OCI-LY7 (cell line): ENCODE measurements around the gene POLR3H. TPM values are rescaled to one million over a fixed set of nuclear protein-coding genes. Genes with fewer than 3 reads are reported as not detected.

Experiments used
- BruUV-seq: library from RNA; stranded (reverse); fragments of 400-500 nt; replicated peaks from 2 replicates; lab custom pipeline; 2021; lab: Mats Ljungman, UMichigan
- CTCF ChIA-PET: fragments of 300-600 bp; sonication (Branson Sonifier 250); formaldehyde crosslinking; loops from one replicate; lab custom pipeline; 2022; ENCODE audit warnings: antibody characterized with exemption; ENCODE audit not compliant: unreplicated experiment; lab: Charles Lee
- POLR2A ChIA-PET: fragments of 300-600 bp; sonication (Branson Sonifier 250); formaldehyde crosslinking; loops from one replicate; lab custom pipeline; 2022; ENCODE audit warnings: antibody characterized with exemption; lab: Charles Lee
- DNase-seq: peaks from one replicate; pipeline ENCODE4 v3.0.0-alpha.2; 2015; ENCODE audit warnings: low spot score
- H2AFZ ChIP-seq: fragments of 200-600 bp; sonication (generic), shearing (Covaris generic); 2 replicates; pipeline ENCODE4 v1.6.1; 2014; ENCODE audit warnings: mild to moderate bottlenecking, antibody characterized with exemption, low read length, moderate library complexity
- H3K27ac ChIP-seq: fragments of 200-600 bp; sonication (generic); 2 replicates; pipeline ENCODE4 v1.5.1; 2014; ENCODE audit warnings: mixed run types, low read depth, mild to moderate bottlenecking, moderate library complexity, low read length, inconsistent platforms; ENCODE audit not compliant: poor library complexity, severe bottlenecking
- H3K36me3 ChIP-seq: fragments of 200-600 bp; sonication (generic); 2 replicates; pipeline ENCODE4 v1.6.1; 2014; ENCODE audit warnings: mild to moderate bottlenecking, antibody characterized with exemption, low read length, moderate library complexity, mixed read lengths; ENCODE audit not compliant: insufficient read depth
- H3K4me1 ChIP-seq: fragments of 200-600 bp; sonication (generic); 2 replicates; pipeline ENCODE4 v1.5.1; 2014; ENCODE audit warnings: mild to moderate bottlenecking, low read length; ENCODE audit not compliant: insufficient read depth, poor library complexity, severe bottlenecking
- H3K4me2 ChIP-seq: fragments of 200-600 bp; sonication (generic); 2 replicates; pipeline ENCODE4 v1.6.1; 2014; ENCODE audit warnings: mild to moderate bottlenecking, low read length
- H3K4me3 ChIP-seq: fragments of 200-600 bp; sonication (generic); 2 replicates; pipeline ENCODE4 v1.5.1; 2014; ENCODE audit warnings: mild to moderate bottlenecking, low read depth, low read length; ENCODE audit not compliant: poor library complexity, severe bottlenecking
- H3K79me2 ChIP-seq: fragments of 200-600 bp; sonication (generic); 2 replicates; pipeline ENCODE4 v1.6.1; 2016; ENCODE audit warnings: low read depth, mild to moderate bottlenecking, low read length, moderate library complexity, mixed read lengths; ENCODE audit not compliant: insufficient read depth
- H3K9me2 ChIP-seq: fragments of 200-600 bp; sonication (generic); 2 replicates; pipeline ENCODE4 v1.6.1; 2016; ENCODE audit warnings: mild to moderate bottlenecking, low read length, mixed read lengths; ENCODE audit not compliant: insufficient read depth
- H3K9me3 ChIP-seq: fragments of 200-600 bp; sonication (generic); 2 replicates; pipeline ENCODE4 v1.6.1; 2014; ENCODE audit warnings: mild to moderate bottlenecking, mixed run types, low read length, mixed read lengths
- H4K20me1 ChIP-seq: fragments of 200-600 bp; sonication (generic); 2 replicates; pipeline ENCODE4 v1.6.1; 2014; ENCODE audit warnings: mild to moderate bottlenecking, antibody characterized with exemption, low read length, moderate library complexity, mixed read lengths; ENCODE audit not compliant: insufficient read depth
- CTCF ChIP-seq: fragments of 200-600 bp; sonication (generic); conservative IDR thresholded peaks from 2 replicates; pipeline ENCODE4 v1.5.1; 2014; ENCODE audit warnings: mild to moderate bottlenecking, antibody characterized with exemption, low read length, moderate library complexity, mixed read lengths
- EZH2phosphoT487 ChIP-seq: fragments of 200-600 bp; sonication (generic); IDR thresholded peaks from 2 replicates; pipeline ENCODE4 v1.6.1; 2018; ENCODE audit warnings: low read depth, borderline replicate concordance, mild to moderate bottlenecking, mixed run types, antibody characterized with exemption, low read length, moderate library complexity, mixed read lengths
- intact Hi-C: fragments of 100-400 bp; cut with micrococcal nuclease; formaldehyde crosslinking; loops from one replicate; pipeline ENCODE4 v1.10.0; 2022; ENCODE audit not compliant: unreplicated experiment
- total RNA-seq, 2 experiments: library from RNA; depleted of rRNA in 1 of 2; stranded (reverse); fragments of >200 nt in 1 of 2; shearing (Covaris generic) in 1 of 2; gene quantifications; 2 replicates each; pipeline ENCODE4 v1.2.3, GENCODE V29; 2014 to 2022

The POLR3H gene
- total RNA-seq, 2 experiments from 2014 or later, result 28.5 to 48.3 TPM

- ChIA-PET POLR2A (no interaction called here), CTCF (no interaction called here)
- Histone ChIP-seq H4K20me1 (no peaks in the 10 kb centered on the region), H3K4me1 (no peaks in the 10 kb centered on the region), H3K36me3 (peaks cover 88% of the 10 kb centered on the region), H3K27ac (no peak overlapping the region), H3K4me3 (no peak overlapping the region), H2AFZ (no peak overlapping the region), H3K4me2 (no peak overlapping the region), H3K9me3 (no peaks in the 10 kb centered on the region), H3K79me2 (no peaks in the 10 kb centered on the region), H3K9me2 (no peaks in the 10 kb centered on the region)
- no peak for DNase-seq
- no peak for TF ChIP-seq CTCF
- intact Hi-C loops, result no loop called here
- BruUV-seq, result no TSS peak
Measured at GRCh38 chr22:41524251-41524661, 20.0 kb downstream of the POLR3H start.

GRCh38 chr22:41523464-41524221 is 20.6 kb downstream of the POLR3H start:
- ChIA-PET POLR2A (no interaction called here), CTCF (no interaction called here)
- no peaks in the 10 kb centered on the region for H3K9me3 ChIP-seq
- no peaks in the 10 kb centered on the region for H3K79me2 ChIP-seq
- H3K36me3 ChIP-seq, result peaks cover 88% of the 10 kb centered on the region
- H3K9me2 ChIP-seq, result no peaks in the 10 kb centered on the region
- intact Hi-C loops, result no loop called here
- H2AFZ ChIP-seq, result no peak overlapping the region
- H3K27ac ChIP-seq, result no peak overlapping the region
- no peak overlapping the region for H3K4me3 ChIP-seq
- TF ChIP-seq CTCF (no peak), EZH2phosphoT487 (no peak)
- DNase-seq, result no peak
- BruUV-seq, result no TSS peak
- no peaks in the 10 kb centered on the region for H4K20me1 ChIP-seq
- no peak overlapping the region for H3K4me2 ChIP-seq
- H3K4me1 ChIP-seq, result no peaks in the 10 kb centered on the region

GRCh38 chr22:41522813-41523212 is 21.5 kb downstream of the POLR3H start:
- BruUV-seq, result no TSS peak
- TF ChIP-seq EZH2phosphoT487 (no peak), CTCF (no peak)
- no peak overlapping the region for H2AFZ ChIP-seq
- H3K4me1 ChIP-seq, result no peaks in the 10 kb centered on the region
- no peaks in the 10 kb centered on the region for H3K9me2 ChIP-seq
- ChIA-PET POLR2A (no interaction called here), CTCF (no interaction called here)
- no peak for DNase-seq
- intact Hi-C loops, result no loop called here
- no peaks in the 10 kb centered on the region for H4K20me1 ChIP-seq
- peaks cover 88% of the 10 kb centered on the region for H3K36me3 ChIP-seq
- H3K4me2 ChIP-seq, result no peak overlapping the region
- no peak overlapping the region for H3K27ac ChIP-seq
- H3K9me3 ChIP-seq, result no peaks in the 10 kb centered on the region
- H3K79me2 ChIP-seq, result no peaks in the 10 kb centered on the region
- H3K4me3 ChIP-seq, result no peak overlapping the region
